Choroid plexus epithelial cell (primary cell): ENCODE data around the gene RFX2.

Experiments used
- DNase-seq: peaks from one replicate; pipeline ENCODE4 v3.0.0-alpha.2; 2010; ENCODE audit warnings: low read depth
- H3K4me3 ChIP-seq: 2 replicates; pipeline ENCODE4 v1.5.1; 2011; ENCODE audit warnings: low read depth, mild to moderate bottlenecking, control low read depth, low read length, moderate library complexity
- CTCF ChIP-seq: conservative IDR thresholded peaks from 2 replicates; pipeline ENCODE4 v1.5.1; 2011; ENCODE audit warnings: low read depth, mild to moderate bottlenecking, control low read depth, inconsistent platforms, low read length, moderate library complexity

RFX2 gene

GRCh38 chr19:6070720-6071485 is 39.4 kb downstream of the RFX2 start:
- H3K4me3 ChIP-seq, result no peak overlapping the region
- peak; percentile 55 for DNase-seq
- no peak for TF ChIP-seq CTCF

- TF ChIP-seq CTCF, result no peak
- H3K4me3 ChIP-seq, result no peak overlapping the region
- no peak for DNase-seq
Measured at GRCh38 chr19:6070207-6070681, 40.1 kb downstream of the RFX2 start.

DNA sequence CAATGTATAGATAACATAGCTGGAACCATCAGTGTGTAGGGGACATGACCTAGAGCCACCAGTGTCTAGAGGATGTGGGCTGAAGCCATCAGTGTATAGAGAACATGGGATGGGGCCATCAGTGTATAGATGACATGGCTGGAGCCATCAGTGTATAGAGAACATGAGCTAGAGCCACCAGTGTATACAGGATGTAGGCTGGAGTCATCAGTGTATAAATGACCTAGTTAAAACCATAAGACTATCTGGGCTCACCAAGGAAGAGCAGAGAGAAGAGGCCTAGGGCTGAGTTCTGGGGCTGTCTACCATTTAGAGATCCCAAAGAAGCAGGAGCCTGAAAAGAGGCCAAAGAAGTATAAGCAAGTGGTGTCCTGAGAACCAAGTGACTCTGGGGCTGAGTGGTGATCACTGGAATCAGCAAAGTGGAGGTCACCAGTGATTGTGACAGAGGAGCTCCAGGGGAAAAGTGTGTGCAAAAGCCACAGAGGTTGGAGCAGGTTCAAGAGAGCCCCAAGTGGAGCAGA is 41.0 kb downstream of the RFX2 start:
- no peak for TF ChIP-seq CTCF
- no peak overlapping the region for H3K4me3 ChIP-seq
- DNase-seq, result no peak

DNA sequence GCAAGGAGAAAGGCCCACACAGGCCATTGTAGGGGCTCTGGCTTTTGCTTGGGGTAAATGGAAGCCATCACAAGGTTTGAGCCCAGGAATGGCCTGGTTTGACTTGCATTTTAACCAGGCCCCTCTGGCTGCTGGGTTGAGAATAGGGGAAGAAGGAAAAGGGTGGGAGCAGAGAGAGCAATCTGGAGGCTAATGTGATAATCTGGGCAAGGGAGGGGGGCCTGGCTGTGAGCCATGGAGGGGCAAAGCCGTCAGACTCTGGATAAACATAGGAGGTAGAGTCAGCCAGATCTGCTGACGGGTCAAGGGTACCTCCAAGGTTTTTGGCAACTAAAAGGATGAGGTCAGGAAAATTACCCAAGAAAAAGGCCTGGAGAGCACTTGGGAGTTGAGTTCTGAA is 41.6 kb downstream of the RFX2 start:
- TF ChIP-seq CTCF, result no peak
- DNase-seq, result no peak
- no peak overlapping the region for H3K4me3 ChIP-seq

- DNase-seq, result no peak
- H3K4me3 ChIP-seq, result no peak overlapping the region
- no peak for TF ChIP-seq CTCF
Measured at GRCh38 chr19:6067975-6068374, 42.3 kb downstream of the RFX2 start.

- no peak for TF ChIP-seq CTCF
- peak; percentile 91 for DNase-seq
Measured at GRCh38 chr19:6066661-6067646, 43.3 kb downstream of the RFX2 start.

More at GRCh38 chr19:6066661-6067646, 43.3 kb downstream of the RFX2 start:
- H3K4me3 ChIP-seq, result no peak overlapping the region
